Thyroid gland (tissue), 4 donors: ENCODE results near the gene DAGLB.

Source experiments
- POLR2A ChIP-seq, 2 donors: fragments of 450-650 bp; IDR thresholded peaks; one replicate each; pipeline ENCODE4 v1.6.1; 2017; ENCODE audit warnings: antibody characterized with exemption in 2 of 2, mild to moderate bottlenecking in 2 of 2, moderate library complexity in 1 of 2
- TF ChIP-seq, protein P1 (sequence below), 6 experiments: fragments of 200-600 bp in 3 of 6; fragments of 450-650 bp in 3 of 6; sonication (generic) in 3 of 6; IDR thresholded peaks; one replicate each; pipeline ENCODE4 v1.5.1; 2016 to 2019; ENCODE audit warnings: antibody characterized with exemption in 6 of 6, mild to moderate bottlenecking in 2 of 6, inconsistent platforms in 1 of 6, moderate library complexity in 1 of 6

DNA sequence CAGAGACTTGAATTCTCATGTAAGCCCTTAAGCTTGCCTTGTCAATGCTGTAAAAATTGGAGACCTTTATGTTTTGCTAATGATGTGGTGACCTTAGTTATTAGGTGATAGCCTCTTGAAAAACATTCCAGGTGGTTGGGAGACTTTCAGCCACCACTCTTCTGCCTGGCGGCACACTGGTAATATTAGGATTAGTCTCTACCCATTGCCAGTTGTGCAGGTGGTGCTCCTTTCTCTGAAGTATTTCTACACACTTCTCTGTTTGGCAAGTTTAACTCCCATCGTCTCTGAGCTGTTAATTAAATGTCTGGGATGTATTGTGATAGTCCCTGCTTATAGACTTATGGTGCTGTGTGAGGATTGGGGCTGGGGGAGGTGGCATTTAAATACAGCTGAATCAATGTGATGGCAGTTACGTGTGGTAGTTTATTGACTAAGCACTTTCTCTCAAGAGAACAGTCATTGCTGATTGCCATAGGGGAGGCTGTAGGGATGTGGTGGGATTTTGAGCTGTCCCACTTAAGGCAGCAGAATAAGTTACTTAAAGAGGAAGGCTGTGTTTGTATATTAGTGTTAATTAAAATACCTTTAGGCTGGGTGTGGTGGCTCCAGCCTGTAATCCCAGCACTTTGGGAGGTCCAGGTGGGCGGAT lies 61.7 kb downstream of the DAGLB start:
- TF ChIP-seq, protein P1, sequence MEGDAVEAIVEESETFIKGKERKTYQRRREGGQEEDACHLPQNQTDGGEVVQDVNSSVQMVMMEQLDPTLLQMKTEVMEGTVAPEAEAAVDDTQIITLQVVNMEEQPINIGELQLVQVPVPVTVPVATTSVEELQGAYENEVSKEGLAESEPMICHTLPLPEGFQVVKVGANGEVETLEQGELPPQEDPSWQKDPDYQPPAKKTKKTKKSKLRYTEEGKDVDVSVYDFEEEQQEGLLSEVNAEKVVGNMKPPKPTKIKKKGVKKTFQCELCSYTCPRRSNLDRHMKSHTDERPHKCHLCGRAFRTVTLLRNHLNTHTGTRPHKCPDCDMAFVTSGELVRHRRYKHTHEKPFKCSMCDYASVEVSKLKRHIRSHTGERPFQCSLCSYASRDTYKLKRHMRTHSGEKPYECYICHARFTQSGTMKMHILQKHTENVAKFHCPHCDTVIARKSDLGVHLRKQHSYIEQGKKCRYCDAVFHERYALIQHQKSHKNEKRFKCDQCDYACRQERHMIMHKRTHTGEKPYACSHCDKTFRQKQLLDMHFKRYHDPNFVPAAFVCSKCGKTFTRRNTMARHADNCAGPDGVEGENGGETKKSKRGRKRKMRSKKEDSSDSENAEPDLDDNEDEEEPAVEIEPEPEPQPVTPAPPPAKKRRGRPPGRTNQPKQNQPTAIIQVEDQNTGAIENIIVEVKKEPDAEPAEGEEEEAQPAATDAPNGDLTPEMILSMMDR (IDR thresholded peaks at IDR 0.05) = no peak
- TF ChIP-seq POLR2A (IDR thresholded peaks at IDR 0.05) = no peak
